Thyroid gland (tissue), 4 donors: ENCODE results near the gene ZNF740. TPM values are rescaled to one million over a fixed set of nuclear protein-coding genes. Genes with fewer than 3 reads are reported as not detected.

Experiments
- DNase-seq, 2 donors: peaks; one replicate each; pipeline ENCODE4 v3.0.0-alpha.2; 2019
- H3K27ac ChIP-seq, 3 donors: fragments of 200-600 bp; sonication (generic); 1 replicate in 2 of 3; 2 replicates in 1 of 3; pipeline ENCODE4 v1.5.1; 2016 to 2019; ENCODE audit warnings: mild to moderate bottlenecking in 1 of 3, moderate library complexity in 1 of 3
- H3K27me3 ChIP-seq: fragments of 200-600 bp; sonication (generic); one replicate; pipeline ENCODE4 v1.5.1; 2019
- H3K36me3 ChIP-seq, 2 donors: fragments of 200-600 bp; sonication (generic); one replicate each; pipeline ENCODE4 v1.5.1; 2016 to 2019
- H3K4me1 ChIP-seq, 2 donors: fragments of 200-600 bp; sonication (generic); one replicate each; pipeline ENCODE4 v1.5.1; 2017 to 2019
- H3K4me3 ChIP-seq, 3 donors: fragments of 200-600 bp; sonication (generic); replicated peaks in 1 of 3; 1 replicate in 2 of 3; 2 replicates in 1 of 3; pipeline ENCODE4 v1.5.1; 2016; ENCODE audit warnings: mild to moderate bottlenecking in 1 of 3
- H3K9me3 ChIP-seq: fragments of 200-600 bp; sonication (generic); one replicate; pipeline ENCODE4 v1.5.1; 2017
- CTCF ChIP-seq, 6 experiments: fragments of 200-600 bp in 3 of 6; fragments of 450-650 bp in 3 of 6; sonication (generic) in 3 of 6; IDR thresholded peaks; one replicate each; pipeline ENCODE4 v1.5.1; 2016 to 2019; ENCODE audit warnings: antibody characterized with exemption in 6 of 6, mild to moderate bottlenecking in 2 of 6, inconsistent platforms in 1 of 6, moderate library complexity in 1 of 6
- POLR2A ChIP-seq, 2 donors: fragments of 450-650 bp; IDR thresholded peaks; one replicate each; pipeline ENCODE4 v1.6.1; 2017; ENCODE audit warnings: antibody characterized with exemption in 2 of 2, mild to moderate bottlenecking in 2 of 2, moderate library complexity in 1 of 2
- WGBS, 2 donors: methylation state at CpG; one replicate each; pipeline ENCODE4 v1.1.5; 2017; 5-methylcytosine and 5-hydroxymethylcytosine counted together
- intact Hi-C: fragments of 100-400 bp; cut with DNase I; formaldehyde crosslinking; loops from one replicate; pipeline ENCODE4 v1.15.1; 2023
- total RNA-seq, 4 donors: library from RNA; depleted of rRNA; stranded (reverse); fragments of >200 nt; gene quantifications; one replicate each; pipeline ENCODE4 v1.2.3, GENCODE V29; 2016

The ZNF740 gene
- total RNA-seq, 4 donors from 2014 or later, result 16.5 to 22.8 (median 20.6) TPM

GRCh38 chr12:53224061-53224896 is 43.8 kb downstream of the ZNF740 start:
- intact Hi-C loops, result no loop called here
- peak; percentile 36 to 57 for DNase-seq
- Histone ChIP-seq H3K4me1 (peaks cover 29 to 48% of the 10 kb centered on the region in 2 donors), H3K27ac (peak overlapping the region in 2 of 3 donors; percentile 98 to 99), H3K36me3 (peaks cover 0 to 9% of the 10 kb centered on the region in 2 donors), H3K27me3 (no peaks in the 10 kb centered on the region), H3K9me3 (no peaks in the 10 kb centered on the region), H3K4me3 (no peak overlapping the region)
- 57 to 60% methylated on average over 11 of the region's 11 CpGs for WGBS, 2 donors
- TF ChIP-seq POLR2A (IDR thresholded peaks at IDR 0.05) (no peak), CTCF (IDR thresholded peaks at IDR 0.05) (no peak)

- no peaks in the 10 kb centered on the region for H3K27me3 ChIP-seq
- no peak for DNase-seq
- TF ChIP-seq CTCF (IDR thresholded peaks at IDR 0.05) (no peak), POLR2A (IDR thresholded peaks at IDR 0.05) (no peak)
- H3K4me3 ChIP-seq, result no peak overlapping the region
- WGBS, 2 donors, result 83 to 89% methylated on average over 10 of the region's 10 CpGs
- peaks cover 0 to 9% of the 10 kb centered on the region in 2 donors for H3K36me3 ChIP-seq
- peak overlapping the region in 2 of 3 donors; percentile 38 to 98 for H3K27ac ChIP-seq
- H3K9me3 ChIP-seq, result no peaks in the 10 kb centered on the region
- peaks cover 24 to 54% of the 10 kb centered on the region in 2 donors for H3K4me1 ChIP-seq
- intact Hi-C loops, result no loop called here
Observed at GRCh38 chr12:53224897-53225634, 44.5 kb downstream of the ZNF740 start.

- Histone ChIP-seq H3K4me3 (no peak overlapping the region), H3K27ac (peak overlapping the region in 1 of 3 donors; percentile 23), H3K27me3 (no peaks in the 10 kb centered on the region), H3K9me3 (no peaks in the 10 kb centered on the region), H3K4me1 (peaks cover 31 to 61% of the 10 kb centered on the region in 2 donors), H3K36me3 (peaks cover 0 to 9% of the 10 kb centered on the region in 2 donors)
- intact Hi-C loops, result no loop called here
- TF ChIP-seq POLR2A (IDR thresholded peaks at IDR 0.05) (no peak), CTCF (IDR thresholded peaks at IDR 0.05) (no peak)
- WGBS, 2 donors, result 91 to 92% methylated on average over 10 of the region's 10 CpGs
- no peak for DNase-seq
Observed at GRCh38 chr12:53225635-53226424, 45.3 kb downstream of the ZNF740 start.

- H3K9me3 ChIP-seq, result no peaks in the 10 kb centered on the region
- no peak overlapping the region for H3K27ac ChIP-seq
- H3K4me3 ChIP-seq, result no peak overlapping the region
- peaks cover 40 to 65% of the 10 kb centered on the region in 2 donors for H3K4me1 ChIP-seq
- H3K27me3 ChIP-seq, result no peaks in the 10 kb centered on the region
- no peak for DNase-seq
- intact Hi-C loops, result no loop called here
- TF ChIP-seq CTCF (IDR thresholded peaks at IDR 0.05), result no peak
- no peak for TF ChIP-seq POLR2A (IDR thresholded peaks at IDR 0.05)
- peaks cover 0 to 9% of the 10 kb centered on the region in 2 donors for H3K36me3 ChIP-seq
- 91 to 96% methylated on average over 4 of the region's 4 CpGs for WGBS, 2 donors
Observed at GRCh38 chr12:53226815-53227214, 46.3 kb downstream of the ZNF740 start.
